Stimulated activated CD8-positive, alpha-beta memory T cell treated with anti-CD3 and anti-CD28 coated beads, Interleukin-2, amount 100 ng/mL, for 48 hours (primary cell): ENCODE measurements around the gene RAP1GAP.
"Not testable (repeated sequence)": the region's sequence is repeated elsewhere in the genome, so short reads cannot be mapped to it uniquely, and the experiment has no call there.

Source experiments
- DNase-seq, 2 donors: peaks; one replicate each; pipeline ENCODE4 v3.0.0-alpha.2; 2020; ENCODE audit warnings: low read depth in 2 of 2

Gene RAP1GAP

DNA sequence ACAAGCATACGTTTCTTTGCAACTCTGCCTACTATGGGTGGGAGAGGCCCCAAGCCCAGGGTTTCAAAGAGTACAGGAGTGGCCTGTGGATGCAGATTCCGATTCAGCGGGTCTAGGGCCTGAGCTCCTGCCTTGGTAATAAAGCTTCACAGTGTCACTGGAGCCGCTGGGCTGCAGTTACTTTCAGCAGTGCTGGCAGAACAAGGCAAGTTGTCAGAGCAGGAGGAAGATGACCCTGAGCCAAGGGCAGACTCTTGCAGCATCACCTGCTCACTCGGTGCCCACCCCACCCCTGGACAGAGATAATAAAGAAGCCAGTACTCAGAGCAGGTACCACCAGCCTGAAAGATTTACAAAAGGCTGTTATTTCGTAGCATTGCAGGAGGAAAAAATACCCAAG is 8.0 kb upstream of the RAP1GAP start:
- no peak for DNase-seq

DNA sequence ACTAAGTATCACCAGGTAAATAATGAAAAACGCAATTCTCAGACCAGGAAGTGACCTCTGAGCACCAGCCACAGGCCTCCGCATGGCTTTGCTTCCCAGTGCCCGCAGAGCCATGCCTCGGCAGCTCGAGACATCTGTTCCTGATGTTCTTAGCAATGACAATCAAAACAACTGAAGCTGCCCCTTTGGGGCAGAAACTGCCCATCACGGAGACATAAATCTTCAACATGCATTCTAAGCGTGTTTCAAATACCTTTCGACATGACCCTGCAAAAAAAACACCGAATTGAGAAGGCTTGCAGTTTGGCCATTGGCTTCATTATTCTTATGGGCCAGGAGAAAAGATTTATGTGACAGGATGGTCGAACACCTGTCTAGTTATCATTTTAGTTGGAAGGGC is 5.8 kb upstream of the RAP1GAP start:
- no peak for DNase-seq

DNA sequence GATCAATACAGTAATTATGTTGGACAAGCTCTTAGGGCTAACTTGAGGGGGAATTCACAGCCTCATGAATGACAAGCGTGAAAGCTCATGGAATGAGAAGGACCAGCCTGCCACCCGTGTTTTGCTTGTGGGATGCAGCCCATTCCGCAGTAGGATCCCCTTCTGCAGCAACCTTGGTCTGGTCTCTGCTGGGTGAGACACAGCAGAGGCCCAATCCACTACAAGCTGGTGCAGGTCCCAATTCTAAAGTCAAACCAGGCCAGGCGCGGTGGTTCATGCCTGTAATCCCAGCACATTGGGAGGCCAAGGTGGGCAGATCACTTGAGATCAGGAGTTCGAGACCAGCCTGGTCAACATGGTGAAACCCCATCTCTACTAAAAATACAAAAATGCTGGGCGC is 4.7 kb upstream of the RAP1GAP start:
- not testable (repeated sequence) for DNase-seq

DNA sequence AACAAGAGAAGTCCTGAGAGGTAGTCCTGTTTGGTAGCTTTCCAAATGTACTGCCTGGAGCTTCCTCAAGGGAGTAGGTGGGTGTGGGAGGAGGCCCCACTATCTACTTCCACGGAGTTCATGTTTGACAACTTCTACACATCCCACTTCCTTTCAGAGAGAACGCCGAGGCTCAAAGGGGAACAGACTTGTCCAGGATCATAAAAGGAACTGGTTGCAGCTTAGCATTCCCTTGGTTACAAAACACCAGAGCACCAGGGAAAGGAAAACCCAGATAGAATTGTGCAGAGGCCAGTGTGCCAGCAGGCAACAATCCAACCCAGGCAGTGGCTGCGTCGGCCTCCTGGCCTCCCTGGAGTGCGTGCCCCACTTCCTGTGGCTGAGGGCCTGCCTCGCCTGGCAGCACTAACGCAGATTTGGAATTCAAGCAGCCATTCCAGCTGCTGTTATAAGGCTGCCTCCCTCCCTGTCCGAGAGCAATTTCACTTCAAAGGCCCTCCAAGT is 4.2 kb upstream of the RAP1GAP start:
- no peak for DNase-seq

DNA sequence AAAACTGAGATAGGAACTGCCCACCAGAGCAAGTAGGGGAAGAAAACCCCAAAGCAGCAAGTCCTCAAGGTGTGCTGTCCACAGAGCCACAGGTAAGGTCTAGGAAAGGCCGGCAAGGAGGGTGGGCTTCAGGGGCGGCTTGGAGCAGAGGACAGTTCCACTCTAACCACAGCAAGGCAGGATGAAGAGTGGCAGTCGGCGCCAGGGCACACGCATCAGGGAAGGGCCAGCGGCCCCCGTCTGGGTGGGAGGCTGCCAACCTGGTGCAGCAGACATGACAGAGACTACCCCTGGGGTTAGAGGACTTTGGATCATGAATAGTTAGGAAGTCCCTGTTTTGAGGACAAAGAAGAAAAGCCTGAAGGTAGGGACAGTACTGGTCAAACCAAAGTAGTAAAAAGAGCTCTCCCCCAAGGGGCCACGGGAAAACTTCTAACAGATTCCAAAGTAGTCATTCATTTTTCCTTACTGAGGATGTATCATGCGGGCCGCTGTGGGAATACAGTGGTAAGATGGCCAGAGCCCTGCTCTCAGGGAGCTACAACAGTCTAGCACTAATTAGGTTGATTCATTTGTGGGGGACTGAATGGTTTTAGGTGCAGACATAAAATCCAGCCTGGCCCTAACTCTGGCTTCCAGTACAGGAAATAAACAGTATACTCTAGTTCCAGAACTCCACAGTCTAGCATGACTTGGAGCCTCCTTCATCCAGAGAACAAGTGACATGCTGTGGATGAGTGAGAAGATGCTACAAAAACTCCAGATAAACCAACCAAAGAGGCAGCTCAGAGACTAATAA is 3.5 kb upstream of the RAP1GAP start:
- no peak for DNase-seq

DNA sequence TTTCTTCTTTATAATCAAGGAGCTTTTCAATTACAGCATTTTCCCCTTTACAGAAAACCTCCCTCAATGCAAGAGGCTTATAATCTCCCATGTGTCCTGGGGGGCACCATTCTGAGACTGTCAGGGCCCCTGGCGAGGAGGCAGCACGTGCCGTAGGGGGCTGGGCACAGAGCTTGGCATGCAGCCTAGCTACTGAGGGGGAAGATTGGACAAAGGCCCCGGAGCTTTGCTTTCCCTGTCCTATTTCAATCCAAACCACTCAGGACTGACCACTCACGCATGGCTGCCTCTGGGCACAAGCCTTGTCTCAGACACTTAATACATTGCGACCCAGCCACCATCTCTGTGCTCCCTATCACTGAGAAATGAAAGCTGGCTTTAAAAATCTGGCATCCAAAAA is 2.8 kb upstream of the RAP1GAP start:
- no peak for DNase-seq

DNA sequence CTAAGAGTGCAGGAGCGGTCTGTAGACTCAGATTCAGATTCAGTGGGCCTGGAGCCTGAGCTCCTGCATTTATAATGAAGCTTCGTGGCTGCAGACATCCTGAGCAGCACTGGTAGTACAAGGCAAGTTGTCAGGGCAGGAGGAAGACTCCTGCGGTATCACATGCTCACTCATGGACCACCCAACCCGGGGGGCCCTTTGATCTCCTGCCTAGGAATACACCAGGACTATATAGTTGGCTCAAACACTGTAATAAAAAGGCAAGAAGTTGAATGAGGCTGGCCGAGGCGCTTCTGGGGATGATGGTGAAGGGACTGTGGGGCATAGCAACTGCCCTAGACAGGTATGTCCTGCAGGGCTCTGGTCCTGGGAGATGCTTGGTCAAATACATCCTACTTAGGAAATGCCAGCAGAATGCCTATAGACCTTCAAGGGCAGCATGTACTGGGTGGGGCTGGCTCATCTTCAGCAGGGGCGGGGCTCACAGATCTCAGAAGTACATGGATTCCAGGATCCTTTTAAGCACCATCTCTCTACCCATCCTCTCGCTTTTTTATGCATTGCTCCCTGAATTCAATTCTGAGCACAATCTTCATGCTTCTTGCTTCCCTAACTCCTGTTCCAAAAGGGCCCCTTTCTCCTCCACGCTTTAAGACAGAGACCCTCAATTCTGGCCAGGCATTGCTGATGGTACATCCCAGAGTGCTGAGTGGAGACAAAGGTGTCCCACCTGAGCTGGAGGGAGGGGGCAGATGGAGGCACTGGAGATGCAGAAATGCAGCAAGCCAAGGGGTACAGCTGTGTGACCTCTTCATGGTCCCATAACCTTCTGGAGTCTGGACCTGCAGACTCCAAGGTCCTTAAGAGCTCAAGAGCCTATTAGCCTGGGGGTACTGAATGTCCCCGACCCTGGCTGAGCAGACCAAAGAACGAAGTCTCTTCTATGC is 2.1 kb upstream of the RAP1GAP start:
- DNase-seq: no peak

DNA sequence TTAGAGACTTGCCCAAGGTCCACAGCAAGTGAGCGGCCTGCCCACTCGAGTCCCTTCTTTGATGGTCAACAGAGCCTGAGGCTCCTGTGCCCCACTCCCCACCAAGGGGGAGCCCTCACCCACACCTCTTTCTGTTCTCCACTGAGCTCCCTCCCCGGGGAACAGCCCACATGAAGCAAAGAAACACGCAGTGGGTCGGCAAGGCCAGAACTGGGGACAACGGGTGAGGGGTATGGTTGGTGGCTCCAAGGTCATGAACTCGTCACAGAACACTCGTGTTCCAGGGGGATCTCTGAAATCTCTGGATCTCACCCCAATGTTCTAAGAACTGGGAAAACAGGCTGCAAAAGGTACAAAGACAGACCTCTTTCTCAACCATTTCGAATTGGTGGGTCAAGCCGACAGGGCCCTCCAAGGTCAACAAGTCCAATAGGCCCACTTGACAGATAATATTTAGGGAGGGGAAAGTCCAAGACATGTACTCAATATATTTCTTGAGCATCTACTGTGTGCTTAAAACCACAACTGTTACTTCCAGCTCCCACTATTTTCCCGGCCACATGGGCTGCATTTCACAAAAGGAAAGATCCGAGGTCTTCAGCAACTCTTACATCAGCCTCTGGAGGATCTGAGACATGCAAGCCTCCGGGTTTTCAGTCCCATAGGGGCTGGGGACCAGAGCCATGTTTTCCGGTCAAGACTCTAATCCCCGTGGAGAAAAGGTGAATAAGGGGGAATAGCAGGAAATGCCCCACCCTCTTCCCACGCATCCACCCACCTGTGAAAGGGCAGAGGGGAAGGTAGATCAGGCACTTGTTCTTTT is 1.1 kb upstream of the RAP1GAP start:
- no peak for DNase-seq

DNA sequence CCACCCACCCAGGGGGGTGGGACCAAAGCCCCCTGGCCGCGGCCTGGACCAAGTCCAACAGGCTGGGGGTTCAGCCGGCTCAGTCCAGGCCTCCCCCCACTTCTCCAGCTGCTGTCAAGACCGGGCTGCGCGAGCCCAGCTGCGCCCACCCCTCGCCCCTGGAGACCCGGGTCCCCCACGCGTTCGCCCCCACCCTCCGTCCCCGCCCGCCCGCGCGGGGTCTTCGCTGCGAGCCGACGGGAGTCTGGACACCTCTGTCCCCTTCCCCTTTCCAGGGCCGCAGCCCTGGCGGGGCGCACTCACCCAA is 253 bp downstream of the RAP1GAP start:
- DNase-seq: no peak

DNA sequence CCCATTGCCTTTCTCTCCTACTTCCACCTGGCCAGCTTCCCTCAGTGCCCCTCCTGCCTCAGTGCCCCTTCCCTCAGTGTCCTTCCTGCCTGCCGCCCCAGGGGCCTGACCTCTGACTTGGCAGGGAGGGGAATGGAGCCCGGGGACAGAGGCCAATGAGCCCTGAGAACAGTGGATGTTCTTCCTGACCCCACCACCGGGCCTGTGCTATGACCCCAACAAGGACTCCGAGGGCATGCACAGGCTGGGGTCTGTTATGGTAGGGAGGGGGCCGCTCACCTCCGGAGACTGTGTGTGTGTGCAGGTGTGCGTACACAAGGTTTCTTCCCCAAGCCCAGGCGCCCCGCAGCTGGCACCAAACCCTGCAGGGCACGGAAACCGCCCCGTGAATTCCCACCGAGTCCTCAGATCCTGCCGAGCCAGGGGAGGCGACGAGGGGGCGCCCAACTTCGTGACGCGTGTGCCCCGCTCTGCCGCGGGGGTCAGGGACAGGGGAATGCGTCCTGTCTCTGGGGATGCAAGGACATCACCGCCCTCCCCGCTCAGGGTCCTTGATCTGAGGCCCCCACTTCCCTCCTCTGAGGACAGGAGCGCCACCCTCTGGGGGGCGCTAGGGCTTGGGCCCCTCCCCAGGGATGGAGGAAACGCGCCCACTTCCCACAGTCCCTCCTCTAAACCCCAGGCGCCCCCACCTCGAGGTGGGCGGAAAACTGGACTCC is 766 bp downstream of the RAP1GAP start:
- no peak for DNase-seq

DNA sequence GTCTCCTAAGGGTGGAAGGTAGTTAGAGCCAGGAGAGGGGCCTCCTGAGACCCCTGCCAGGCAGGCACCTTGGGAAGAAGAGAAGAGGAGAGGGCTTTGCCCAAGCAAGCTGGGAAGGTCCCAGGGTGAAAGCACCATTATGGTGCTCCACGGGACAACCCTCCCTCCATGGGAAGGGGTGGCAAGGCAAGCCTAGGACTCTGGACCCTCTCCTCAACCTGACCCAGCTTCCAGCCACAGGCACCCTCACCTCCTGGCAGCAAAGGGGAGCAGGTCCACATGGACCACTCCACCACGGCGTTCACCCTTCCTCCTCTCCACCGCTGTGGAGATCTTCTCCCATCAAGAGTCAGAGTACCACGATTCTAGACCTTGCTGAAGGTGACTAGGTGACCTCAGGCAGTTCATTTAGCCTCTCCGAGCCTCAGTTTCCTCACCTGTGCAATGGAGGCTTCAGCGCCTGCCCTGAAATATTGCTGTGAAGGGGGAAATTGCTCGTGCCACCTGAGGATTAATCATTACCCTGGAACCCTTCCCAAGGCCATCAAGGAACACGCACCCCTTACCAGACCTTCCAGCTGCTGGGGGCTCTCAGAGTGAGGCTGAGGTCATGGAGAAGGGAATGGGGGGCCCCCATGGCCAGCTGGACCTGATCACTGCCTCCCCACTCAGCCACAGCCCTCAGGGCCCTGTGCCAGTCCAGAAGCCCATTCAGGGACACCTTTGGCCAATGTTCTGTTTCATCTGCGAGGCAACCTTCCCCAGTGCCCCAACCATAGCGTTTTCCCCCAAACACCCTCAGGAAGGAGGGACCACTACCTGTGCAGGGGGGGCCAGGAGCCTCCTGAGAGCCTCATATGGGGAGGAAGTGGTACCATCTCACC is 1.6 kb downstream of the RAP1GAP start:
- DNase-seq: no peak

DNA sequence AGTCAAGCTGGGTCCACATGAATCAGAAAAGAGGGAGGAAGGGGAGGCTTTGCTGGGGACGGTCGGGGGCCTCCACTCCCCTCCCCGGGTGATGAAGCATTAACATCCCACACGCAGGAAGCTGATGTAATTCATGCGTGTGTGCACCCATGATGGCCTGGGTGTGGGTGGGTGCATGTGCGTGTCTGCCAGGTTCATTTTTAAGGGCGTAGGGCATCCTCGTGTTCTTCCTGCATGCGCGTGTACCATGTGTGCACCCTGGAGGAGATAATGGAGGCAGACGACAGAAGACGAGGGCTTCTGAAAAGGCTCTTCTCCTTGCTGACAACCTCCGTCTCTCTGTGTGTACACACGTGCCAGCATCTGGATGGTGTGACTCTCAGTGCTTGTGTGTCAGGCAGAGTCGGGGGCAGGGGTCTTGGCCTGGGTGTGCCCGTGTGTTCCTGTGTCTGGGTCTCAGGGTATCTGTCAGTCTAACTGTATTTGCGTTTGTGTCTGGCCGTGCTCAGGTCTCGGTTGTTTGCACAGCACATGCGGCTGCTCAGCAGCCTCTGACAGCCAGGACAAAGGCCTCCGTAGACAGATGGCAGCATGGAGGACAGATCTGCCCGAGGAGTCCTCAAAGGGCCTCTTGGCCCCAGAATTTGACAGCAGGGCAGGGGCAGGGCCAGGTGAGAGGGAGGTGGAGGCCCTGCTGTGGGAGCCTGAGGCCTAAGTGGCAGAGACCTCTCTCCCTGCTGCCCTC is 2.4 kb downstream of the RAP1GAP start:
- no peak for DNase-seq

DNA sequence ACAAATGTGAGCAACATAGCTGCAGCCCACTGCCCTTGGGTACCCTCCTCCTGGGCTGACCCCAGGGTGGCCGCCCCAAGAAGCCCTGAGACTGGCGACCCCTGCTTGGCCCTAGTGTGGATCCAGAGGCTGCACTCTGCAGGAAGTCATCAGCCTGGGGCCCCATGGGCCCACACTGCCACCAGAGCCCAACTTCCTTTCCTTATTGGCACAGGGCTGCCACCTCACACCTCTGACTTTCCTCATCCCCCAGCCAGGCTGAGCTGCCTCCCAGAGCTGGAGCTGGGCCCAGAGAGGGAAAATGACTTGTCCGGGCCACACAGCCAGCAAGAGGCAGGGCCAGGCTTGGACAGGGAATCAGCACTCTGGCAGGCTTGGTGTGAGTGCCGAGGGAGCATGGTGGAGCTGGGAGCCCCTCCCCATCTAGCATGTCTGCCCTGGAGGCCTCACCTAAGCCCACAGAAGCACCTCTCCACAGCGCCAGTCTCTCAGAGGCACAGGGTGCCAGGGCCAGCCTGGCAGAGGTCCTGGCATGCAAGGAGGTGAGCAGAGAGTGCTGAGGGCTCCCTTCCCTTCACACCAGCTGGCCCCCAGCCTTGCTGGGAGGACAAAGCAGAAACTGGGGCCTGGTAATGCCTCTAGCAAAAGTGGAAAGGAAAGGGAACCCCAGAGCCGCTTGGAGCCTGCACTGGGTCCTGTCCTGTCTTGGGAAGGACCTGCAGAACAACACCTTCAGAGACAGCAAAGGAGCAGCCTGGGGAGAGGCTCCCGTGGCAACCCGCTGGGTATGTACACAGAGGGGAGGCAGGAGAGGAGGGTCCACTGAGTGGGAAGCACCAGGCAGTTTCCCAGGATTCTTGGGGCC is 3.2 kb downstream of the RAP1GAP start:
- no peak for DNase-seq

DNA sequence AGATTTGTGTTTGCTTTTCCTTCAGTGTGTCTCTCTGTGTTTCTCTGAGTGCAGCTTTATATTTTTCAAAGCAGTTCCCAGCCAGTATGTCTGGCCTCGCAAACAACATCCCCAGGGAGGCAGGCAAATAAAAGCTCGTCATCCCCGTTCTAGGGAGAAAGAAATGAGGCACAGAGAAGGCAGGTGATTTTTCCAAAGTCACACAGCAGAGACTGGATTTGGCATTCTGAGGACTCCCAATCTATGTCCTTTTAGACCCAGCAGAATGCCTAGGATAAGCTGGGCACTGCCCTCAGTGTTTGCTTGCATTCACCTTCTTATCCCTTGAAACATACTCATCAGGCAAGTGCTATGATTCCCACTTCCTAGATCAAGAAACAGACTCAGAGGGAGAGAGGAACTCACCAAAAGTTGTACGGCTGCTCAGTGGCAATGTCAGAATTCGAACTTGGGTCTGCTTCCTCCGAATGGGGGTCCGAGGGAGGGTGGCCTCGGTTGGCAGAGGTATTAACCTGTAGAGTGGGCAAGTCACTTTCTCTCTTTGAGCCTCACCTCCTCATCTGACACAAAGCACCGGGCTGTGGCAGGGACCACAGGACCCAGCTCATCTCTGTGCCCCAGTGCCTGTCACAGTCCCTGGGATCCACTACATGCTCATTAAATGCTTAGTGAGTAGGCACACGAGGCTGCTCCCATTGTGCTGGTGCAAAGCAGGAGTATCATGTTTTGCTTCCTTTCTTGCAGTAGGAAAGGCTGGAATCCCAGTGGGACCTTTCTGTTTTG is 4.2 kb downstream of the RAP1GAP start:
- DNase-seq: no peak

DNA sequence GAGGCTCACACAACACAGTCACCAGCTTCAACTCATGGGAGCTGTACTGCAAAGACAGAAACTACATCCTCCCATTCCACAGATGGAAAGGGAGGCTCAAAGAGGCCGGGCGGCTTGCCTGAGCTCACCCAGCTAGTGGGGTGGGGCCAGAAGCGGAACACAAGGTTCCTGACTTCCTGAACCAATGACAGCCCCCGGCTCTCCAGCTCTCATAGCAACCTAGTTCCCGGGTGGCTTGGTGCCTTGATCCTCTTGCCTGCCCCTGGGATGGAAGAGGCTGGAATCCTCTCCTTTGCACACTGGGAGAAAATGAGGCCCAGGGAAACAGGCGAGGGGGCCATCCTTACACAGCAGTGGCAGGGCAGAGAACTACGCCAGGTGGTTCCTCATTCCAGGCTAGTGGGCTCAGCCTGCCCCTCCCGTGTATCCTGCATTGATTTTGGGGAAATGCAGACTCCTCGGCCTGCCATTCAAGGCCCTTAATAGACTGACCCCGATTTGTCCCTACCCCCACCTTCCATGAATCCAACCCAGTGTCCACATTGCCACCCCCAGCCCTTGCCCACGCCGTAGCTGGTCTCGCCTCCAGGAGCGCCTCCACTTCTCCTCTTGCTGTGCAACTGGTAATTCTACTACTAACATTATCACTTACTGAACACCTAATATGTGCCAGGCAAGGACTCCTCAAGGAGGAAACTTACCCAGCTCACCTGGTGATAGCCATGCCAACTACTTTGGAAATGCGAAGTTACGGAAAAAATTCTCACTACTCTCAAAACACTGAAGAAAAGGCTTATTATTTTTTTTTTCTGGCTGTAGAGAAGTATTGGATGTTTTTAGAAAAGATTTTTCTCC is 5.0 kb downstream of the RAP1GAP start:
- DNase-seq: no peak

DNA sequence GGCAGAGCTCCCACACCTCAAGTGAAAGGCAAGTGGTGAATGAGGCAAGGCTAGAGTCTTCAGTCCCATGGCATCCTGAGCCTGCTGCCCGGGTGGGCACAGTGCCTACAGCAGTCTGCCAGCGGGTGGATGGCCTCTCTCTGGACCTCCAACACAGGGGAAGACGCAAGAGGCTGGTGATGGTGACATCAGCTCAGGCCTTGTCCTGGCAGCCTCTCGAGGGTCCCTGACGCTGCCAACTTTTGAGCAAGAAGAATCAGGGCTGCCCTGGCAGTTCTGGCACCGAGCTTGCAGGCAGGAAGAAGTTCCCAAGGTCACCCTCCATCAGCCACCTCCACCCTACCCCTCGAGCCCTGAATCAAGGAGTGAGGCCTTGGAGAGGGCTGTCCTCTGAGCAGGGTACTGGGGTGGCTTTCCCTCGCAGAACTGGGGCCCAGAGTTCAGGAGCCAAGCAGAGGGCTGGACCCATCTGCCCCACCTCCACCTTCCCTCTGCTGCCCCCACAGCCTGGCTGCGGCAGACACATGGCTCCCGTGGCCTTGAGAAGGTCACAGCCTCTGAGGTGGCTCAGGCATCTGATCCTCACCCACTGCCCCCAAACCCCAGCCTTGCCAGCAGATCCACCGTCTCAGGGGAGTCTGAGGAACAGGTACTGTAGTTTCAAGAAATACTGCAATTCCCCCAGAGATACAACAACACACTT is 5.8 kb downstream of the RAP1GAP start:
- DNase-seq: no peak
